Lower leg skin (tissue), 4 donors: ENCODE measurements around the gene SKIL. TPM values are rescaled to one million over a fixed set of nuclear protein-coding genes. Genes with fewer than 3 reads are reported as not detected.

Experiments used
- DNase-seq, 2 donors: peaks; one replicate each; pipeline ENCODE4 v3.0.0-alpha.2; 2019; ENCODE audit warnings: low spot score in 2 of 2
- H3K4me3 ChIP-seq: fragments of 200-600 bp; sonication (generic); 2 replicates; pipeline ENCODE4 v1.5.1; 2017; ENCODE audit warnings: mild to moderate bottlenecking, low read depth; ENCODE audit not compliant: poor library complexity, severe bottlenecking
- POLR2A ChIP-seq, 2 donors: fragments of 450-650 bp; IDR thresholded peaks; one replicate each; pipeline ENCODE4 v1.6.1; 2016 to 2017; ENCODE audit warnings: antibody characterized with exemption in 2 of 2, mild to moderate bottlenecking in 1 of 2, moderate library complexity in 1 of 2
- WGBS, 2 donors: methylation state at CpG; one replicate each; pipeline ENCODE4 v1.1.5; 2018; 5-methylcytosine and 5-hydroxymethylcytosine counted together
- intact Hi-C: fragments of 100-400 bp; cut with DNase I; formaldehyde crosslinking; loops from one replicate; pipeline ENCODE4 v1.15.0; 2023; ENCODE audit warnings: low total_unique reads
- total RNA-seq, 4 donors: library from RNA; depleted of rRNA; stranded (reverse); fragments of >200 nt; gene quantifications; one replicate each; pipeline ENCODE4 v1.1.0, GENCODE V29; 2016
- TF ChIP-seq, protein P1 (sequence below), 3 donors: fragments of 450-650 bp; IDR thresholded peaks; one replicate each; pipeline ENCODE4 v1.5.1; 2016; ENCODE audit warnings: antibody characterized with exemption in 3 of 3, mild to moderate bottlenecking in 3 of 3, moderate library complexity in 2 of 3

SKIL gene
- total RNA-seq, 4 donors from 2014 or later, result 26.9 to 32.2 (median 29.8) TPM

GRCh38 chr3:170360916-170361315 is 3.4 kb downstream of the SKIL start:
- 72 to 74% methylated on average over 5 of the region's 5 CpGs for WGBS, 2 donors
- intact Hi-C loops, result no loop called here

DNA sequence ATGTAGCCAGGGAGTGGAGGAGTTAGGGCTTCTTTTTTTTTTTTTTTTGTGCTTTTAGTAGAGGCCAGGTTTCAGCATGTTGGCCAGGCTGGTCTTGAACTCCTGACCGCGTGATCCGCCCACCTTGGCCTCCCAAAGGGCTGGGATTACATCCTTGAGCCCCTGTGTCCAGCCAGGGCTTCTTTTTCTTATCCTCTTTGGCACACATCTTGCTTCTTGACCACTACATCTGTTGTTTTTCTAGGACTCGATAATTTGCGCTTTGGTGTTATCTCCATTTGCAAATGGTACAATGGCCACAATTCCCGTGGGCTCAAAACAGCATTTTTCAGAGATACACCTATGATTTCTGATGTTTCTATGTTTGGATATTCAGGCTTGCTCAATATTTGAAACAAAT is 4.2 kb downstream of the SKIL start:
- no peak for TF ChIP-seq POLR2A (IDR thresholded peaks at IDR 0.05)
- TF ChIP-seq, protein P1, sequence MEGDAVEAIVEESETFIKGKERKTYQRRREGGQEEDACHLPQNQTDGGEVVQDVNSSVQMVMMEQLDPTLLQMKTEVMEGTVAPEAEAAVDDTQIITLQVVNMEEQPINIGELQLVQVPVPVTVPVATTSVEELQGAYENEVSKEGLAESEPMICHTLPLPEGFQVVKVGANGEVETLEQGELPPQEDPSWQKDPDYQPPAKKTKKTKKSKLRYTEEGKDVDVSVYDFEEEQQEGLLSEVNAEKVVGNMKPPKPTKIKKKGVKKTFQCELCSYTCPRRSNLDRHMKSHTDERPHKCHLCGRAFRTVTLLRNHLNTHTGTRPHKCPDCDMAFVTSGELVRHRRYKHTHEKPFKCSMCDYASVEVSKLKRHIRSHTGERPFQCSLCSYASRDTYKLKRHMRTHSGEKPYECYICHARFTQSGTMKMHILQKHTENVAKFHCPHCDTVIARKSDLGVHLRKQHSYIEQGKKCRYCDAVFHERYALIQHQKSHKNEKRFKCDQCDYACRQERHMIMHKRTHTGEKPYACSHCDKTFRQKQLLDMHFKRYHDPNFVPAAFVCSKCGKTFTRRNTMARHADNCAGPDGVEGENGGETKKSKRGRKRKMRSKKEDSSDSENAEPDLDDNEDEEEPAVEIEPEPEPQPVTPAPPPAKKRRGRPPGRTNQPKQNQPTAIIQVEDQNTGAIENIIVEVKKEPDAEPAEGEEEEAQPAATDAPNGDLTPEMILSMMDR (IDR thresholded peaks at IDR 0.05), result no peak
- H3K4me3 ChIP-seq, result no peak overlapping the region
- no peak for DNase-seq
- intact Hi-C loops, result no loop called here
- WGBS, 2 donors, result 89 to 92% methylated on average over 6 of the region's 6 CpGs

More at GRCh38 chr3:170360916-170361315, 3.4 kb downstream of the SKIL start:
- TF ChIP-seq, protein P1 (IDR thresholded peaks at IDR 0.05), result no peak
- no peak for TF ChIP-seq POLR2A (IDR thresholded peaks at IDR 0.05)
- DNase-seq, result no peak
- H3K4me3 ChIP-seq, result no peak overlapping the region

GRCh38 chr3:170363471-170363994 is 6.0 kb downstream of the SKIL start:
- TF ChIP-seq POLR2A (IDR thresholded peaks at IDR 0.05), result no peak
- TF ChIP-seq, protein P1 (IDR thresholded peaks at IDR 0.05), result no peak
- DNase-seq, result no peak
- WGBS, 2 donors, result 64 to 82% methylated on average over 11 of the region's 11 CpGs
- intact Hi-C loops, result no loop called here
- no peak overlapping the region for H3K4me3 ChIP-seq

- TF ChIP-seq, protein P1 (IDR thresholded peaks at IDR 0.05), result no peak
- TF ChIP-seq POLR2A (IDR thresholded peaks at IDR 0.05), result no peak
- no peak for DNase-seq
- intact Hi-C loops, result no loop called here
- H3K4me3 ChIP-seq, result no peak overlapping the region
- whole genome bisulfite sequencing, 2 donors, result 87 to 91% methylated on average over 4 of the region's 4 CpGs
Observed at GRCh38 chr3:170364965-170365364, 7.5 kb downstream of the SKIL start.

- no peak for DNase-seq
- 81 to 87% methylated on average over 4 of the region's 4 CpGs for WGBS, 2 donors
- no peak overlapping the region for H3K4me3 ChIP-seq
- TF ChIP-seq, protein P1 (IDR thresholded peaks at IDR 0.05), result no peak
- TF ChIP-seq POLR2A (IDR thresholded peaks at IDR 0.05), result no peak
- intact Hi-C loops, result no loop called here
Observed at GRCh38 chr3:170367797-170368196, 10.3 kb downstream of the SKIL start.

GRCh38 chr3:170368921-170369320 is 11.4 kb downstream of the SKIL start:
- TF ChIP-seq, protein P1 (IDR thresholded peaks at IDR 0.05), result no peak
- TF ChIP-seq POLR2A (IDR thresholded peaks at IDR 0.05), result no peak
- H3K4me3 ChIP-seq, result no peak overlapping the region
- WGBS, 2 donors, result 69 to 80% methylated on average over 2 of the region's 2 CpGs
- no peak for DNase-seq
- intact Hi-C loops, result no loop called here
